NCI-H82 treated with DMSO at 0.1 percent for 48 hours (cell line): ENCODE results near the gene ASMT.
"Not testable (repeated sequence)": the region's sequence is repeated elsewhere in the genome, so short reads cannot be mapped to it uniquely, and the experiment has no call there.

Experiments used
- DNase-seq: peaks from one replicate; lab custom pipeline; 2025; ENCODE audit not compliant: unreplicated experiment; lab: John Stamatoyannopoulos, UW

The ASMT gene

DNA sequence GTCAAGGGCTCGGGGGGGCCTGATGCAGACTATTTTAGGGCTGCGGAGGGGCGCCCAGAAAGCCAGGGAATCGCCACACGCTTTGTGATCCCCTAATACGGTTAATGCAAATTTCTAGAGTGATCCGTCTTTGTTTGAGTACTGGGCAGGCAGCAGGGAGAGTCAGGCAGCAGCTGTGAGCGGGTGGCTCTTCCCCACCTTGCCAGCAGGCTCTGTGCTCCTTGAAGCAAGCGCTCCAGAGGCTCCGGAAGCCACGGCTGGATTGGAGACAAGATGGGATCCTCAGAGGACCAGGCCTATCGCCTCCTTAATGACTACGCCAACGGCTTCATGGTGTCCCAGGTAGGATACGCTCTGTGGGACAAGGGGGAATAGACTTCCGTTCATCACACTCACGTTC, at the start of gene ASMT:
TSS of gene ASMT (plus strand) at position 133 of the 400 bp plus-strand sequence. CDS start at position 274, 141 bp downstream.
- DNase-seq = peak; percentile 7

- not testable (repeated sequence) for DNase-seq
Observed at GRCh38 chrX:1574181-1574580, 40.7 kb upstream of the ASMT start.

- no peak for DNase-seq
Observed at GRCh38 chrX:1576201-1576992, 38.5 kb upstream of the ASMT start.

DNA sequence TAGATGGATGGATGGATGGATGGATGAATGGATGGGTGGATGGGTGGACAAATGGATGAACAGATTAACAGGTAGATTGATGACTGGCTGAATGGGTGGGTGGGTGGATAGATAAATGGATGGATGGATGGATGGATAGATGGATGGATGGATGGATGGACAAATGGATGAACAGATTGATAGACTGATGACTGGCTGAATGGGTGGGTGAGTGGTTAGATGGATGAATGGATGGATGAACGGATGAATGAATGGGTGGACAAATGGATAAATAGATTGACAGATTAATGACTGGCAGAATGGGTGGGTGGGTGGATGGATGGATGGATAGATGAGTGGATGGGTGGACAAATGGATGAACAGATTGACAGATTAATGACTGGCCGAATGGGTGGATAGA, 37.0 kb upstream of the ASMT start:
- no peak for DNase-seq

DNA sequence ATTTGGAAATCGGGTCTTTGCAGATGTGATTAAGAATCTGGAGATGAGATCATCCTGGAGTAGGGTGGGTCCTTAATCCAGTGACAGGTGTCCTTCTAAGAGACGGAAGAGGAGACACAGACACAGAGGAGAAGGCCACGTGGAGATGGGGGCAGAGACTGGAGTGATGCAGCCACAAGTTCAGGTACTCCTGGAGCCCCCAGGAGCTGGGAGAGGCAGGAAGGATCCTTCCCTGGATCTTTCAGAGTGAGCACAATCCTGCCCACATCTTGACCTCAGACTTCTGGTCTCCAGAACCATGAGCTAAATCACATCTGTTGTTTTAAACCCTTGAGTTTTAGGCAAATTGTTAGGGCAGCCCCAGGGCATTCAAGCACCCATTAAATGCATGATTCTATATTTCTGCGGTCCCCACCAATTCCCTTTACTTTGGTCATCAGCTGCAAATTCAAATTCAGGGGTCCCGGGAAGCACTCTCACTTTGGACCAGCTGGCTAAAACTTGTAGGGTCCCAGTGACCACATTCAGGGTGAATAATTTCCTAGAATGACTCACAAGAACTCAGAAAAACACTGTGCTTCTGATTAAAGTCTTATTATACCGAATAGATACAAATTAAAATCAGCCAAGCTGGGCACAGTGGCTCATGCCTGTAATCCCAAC, 36.2 kb upstream of the ASMT start:
- no peak for DNase-seq

- peak; percentile 13 for DNase-seq
Observed at GRCh38 chrX:1581132-1581531, 33.7 kb upstream of the ASMT start.

DNA sequence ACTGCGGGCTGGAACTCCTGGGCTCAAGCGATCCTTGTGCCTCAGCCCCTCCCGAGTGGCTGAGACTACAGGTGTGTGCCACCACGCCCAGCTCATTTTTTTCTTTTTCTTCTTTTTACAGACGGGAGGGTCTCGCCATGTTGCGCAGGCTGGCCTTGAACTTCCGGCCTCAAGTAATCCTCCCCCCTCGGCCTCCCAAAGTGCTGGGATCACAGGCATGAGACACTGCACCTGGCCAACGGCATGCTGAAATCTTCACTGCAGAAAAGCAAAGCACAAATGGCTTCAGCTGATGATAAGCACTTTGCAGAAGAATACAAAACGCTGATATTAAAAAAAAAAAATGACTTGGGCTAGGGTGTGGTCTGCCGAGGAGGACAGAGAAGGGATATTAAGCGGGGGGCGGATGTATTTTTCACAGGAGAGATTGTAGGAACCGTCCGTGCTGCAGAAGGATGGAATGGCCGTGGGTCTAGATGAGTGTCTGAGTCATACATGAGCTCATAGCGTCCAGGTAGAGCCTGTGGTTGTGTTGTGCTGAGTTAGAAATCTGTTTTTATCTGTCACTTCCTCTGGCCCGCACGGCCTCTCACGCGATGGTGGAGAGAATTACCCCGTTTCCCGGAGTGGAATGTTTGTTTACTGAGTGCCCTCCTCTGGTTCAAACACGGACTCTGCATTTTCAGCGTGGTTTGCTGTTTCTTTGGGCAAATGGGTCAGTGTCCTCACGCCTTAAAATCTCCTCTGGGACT, 32.0 kb upstream of the ASMT start:
- no peak for DNase-seq

- no peak for DNase-seq
Observed at GRCh38 chrX:1584237-1585011, 30.4 kb upstream of the ASMT start.

- no peak for DNase-seq
Observed at GRCh38 chrX:1587161-1587560, 27.7 kb upstream of the ASMT start.

DNA sequence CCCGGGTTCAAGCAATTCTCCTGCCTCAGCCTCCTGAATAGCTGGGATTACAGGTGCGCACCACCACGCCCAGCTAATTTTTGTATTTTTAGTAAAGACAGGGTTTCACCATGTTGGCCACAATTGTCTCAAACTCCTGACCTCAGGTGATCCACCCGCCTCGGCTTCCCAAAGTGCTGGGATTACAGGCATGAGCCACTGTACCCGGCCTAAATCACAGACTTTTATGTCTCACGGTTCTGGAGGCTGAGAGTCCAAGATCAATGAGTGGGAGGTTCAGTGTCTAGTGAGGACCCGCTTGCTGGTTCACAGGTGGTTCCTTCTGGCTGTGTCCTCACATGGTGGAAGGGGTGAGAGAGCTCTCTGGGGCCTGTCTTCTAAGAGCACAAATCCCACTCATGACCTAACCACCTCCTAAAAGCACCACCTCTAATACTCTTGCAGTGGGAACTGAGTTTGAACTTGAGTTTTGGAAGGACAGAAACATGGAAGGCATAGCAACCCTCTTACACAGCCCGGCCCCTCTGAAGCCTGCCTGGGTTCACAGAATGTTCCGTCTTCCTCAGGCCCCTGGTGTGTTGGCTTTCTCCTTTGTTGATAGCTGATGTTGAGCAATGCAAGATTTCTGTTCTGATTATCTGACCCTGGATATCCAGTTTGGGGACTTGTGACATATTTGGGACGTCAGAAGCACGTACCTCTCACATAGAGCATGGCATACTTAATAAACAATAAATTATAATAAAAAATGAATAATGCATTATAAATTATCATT, 25.3 kb upstream of the ASMT start:
- no peak for DNase-seq

DNA sequence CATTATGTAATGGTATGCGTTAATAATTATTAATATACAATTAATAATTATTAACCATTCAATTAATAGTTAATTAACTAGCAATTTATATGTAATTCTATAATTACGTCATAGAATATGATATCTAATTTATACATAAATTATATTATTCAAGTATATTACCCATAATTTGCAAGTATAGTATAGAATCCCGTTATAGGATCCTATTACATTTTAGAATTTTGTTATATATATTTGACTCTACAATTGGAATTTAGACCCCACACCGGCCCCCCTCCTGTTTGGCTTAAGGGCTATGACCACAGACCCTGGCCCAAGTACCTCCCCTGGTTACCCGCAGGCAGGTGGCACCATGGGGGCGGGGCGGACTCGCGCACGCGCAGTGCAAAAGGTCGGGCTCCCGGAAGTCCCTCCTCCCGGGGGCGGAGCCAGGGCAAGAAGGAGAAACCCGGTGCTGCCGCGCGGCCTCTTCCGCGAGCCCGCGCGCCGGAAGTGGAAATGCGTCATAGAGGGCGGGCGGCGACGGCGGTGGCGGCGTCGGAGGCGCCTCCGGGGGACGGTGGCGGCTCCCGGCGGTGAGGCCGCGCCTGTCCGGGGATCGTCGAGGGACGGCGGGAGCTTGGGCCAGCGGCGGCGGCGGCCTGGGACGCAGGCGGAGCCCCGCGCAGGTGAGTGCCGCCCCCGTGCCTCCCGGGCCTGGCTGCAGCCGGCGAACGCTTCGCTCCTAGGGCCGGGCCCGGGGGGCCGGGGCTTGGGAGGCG, 23.6 kb upstream of the ASMT start, which contains the start of gene AKAP17A:
TSS of gene AKAP17A (plus strand) at position 503 of the 761 bp plus-strand sequence. CDS start 1,859 bp downstream, outside the sequence.
- DNase-seq = peak; percentile 79

DNA sequence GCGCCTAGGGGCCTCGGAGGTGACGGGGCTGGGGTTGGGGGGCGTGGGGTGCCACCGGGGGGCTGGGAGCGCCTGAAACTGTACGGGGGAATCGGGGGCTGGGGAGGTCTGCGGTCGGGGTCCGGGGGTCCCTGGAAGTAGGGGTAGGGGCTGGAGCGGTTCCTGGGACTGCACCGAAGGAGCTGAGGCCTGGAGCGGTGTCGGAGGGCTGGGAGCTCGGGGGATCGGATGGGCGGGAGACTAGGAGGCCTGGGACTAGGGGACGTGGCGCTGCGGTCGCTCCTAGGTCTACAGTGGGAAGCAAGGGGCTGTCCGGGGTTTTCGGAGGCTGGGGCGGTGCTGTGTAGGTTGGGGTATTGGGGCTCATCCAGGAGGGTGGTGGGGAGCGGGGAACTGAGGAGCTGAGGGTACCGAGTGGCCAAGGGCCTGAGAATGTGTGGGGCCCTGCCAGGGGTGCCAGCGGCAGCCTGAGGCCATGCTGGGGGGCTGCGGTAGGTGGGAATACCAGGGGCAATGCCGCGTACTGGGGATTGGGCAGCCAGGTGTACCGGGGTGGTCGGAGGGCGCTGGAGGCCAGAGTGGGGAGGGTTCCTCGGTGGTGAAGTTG, 22.9 kb upstream of the ASMT start:
- DNase-seq = no peak

- no peak for DNase-seq
Observed at GRCh38 chrX:1592470-1593142, 22.3 kb upstream of the ASMT start.

- no peak for DNase-seq
Observed at GRCh38 chrX:1593286-1594271, 21.3 kb upstream of the ASMT start.

GRCh38 chrX:1595711-1596060, 19.2 kb upstream of the ASMT start:
- no peak for DNase-seq

DNA sequence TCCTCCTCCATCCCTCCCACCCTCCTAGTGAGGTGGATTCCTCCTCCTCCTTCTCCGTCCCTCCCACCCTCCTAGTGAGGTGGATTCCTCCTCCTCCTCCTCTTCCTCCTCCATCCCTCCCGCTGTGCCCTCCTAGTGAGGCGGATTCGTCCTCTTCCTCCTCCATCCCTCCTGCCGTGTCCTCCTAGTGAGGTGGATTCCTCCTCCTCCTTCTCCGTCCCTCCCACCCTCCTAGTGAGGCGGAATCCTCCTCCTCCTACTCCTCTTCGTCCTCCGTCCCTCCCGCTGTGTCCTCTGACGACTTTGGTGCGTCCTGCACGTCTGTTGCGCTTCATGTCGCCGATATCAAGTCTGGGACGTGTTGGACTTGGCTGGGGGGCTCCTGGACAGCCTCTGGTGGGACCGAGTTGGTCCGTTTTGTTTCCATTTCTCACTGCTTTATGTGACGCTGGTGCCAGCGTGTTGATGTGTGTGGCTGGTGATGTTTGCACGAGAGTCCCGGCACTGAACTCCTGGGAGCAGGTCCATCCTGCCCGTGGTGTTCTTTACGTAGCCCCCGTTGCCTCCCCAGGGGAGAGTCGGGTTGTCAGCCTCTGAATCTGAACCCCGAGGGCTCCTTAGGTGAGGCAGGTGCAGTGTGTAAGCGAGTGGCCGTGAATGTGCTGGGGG, 18.0 kb upstream of the ASMT start:
- no peak for DNase-seq
